Endothelial cell (in vitro differentiated cells): ENCODE results near the gene XPO4. TPM values are rescaled to one million over a fixed set of nuclear protein-coding genes. Genes with fewer than 3 reads are reported as not detected.
"Not testable (repeated sequence)": the region's sequence is repeated elsewhere in the genome, so short reads cannot be mapped to it uniquely, and the experiment has no call there.

Source experiments
- DNase-seq: peaks from one replicate; pipeline ENCODE4 v3.0.0; 2021; ENCODE audit warnings: low spot score
- H3K27ac Mint-ChIP-seq: one replicate; pipeline ENCODE4 v1.8.0; 2021; ENCODE audit warnings: mixed read lengths, inconsistent platforms; ENCODE audit not compliant: unreplicated experiment
- H3K27me3 Mint-ChIP-seq: one replicate; pipeline ENCODE4 v1.8.0; 2021; ENCODE audit warnings: mild to moderate bottlenecking, moderate library complexity, mixed read lengths, inconsistent platforms; ENCODE audit not compliant: unreplicated experiment
- H3K36me3 Mint-ChIP-seq: one replicate; pipeline ENCODE4 v1.8.0; 2021; ENCODE audit warnings: mild to moderate bottlenecking, low read depth, mixed read lengths, inconsistent platforms; ENCODE audit not compliant: unreplicated experiment
- H3K4me1 Mint-ChIP-seq: one replicate; pipeline ENCODE4 v1.8.0; 2021; ENCODE audit warnings: mild to moderate bottlenecking, mixed read lengths, inconsistent platforms; ENCODE audit not compliant: unreplicated experiment
- H3K4me3 Mint-ChIP-seq: one replicate; pipeline ENCODE4 v1.8.0; 2021; ENCODE audit warnings: mild to moderate bottlenecking, mixed read lengths, inconsistent platforms; ENCODE audit not compliant: unreplicated experiment
- H3K9me3 Mint-ChIP-seq: one replicate; pipeline ENCODE4 v1.8.0; 2021; ENCODE audit warnings: mixed read lengths, inconsistent platforms; ENCODE audit not compliant: unreplicated experiment
- total RNA-seq: library from RNA; stranded (reverse); fragmentation: NEBNext Ultra II Directional; extraction: Animal tissue kit (Norgen Biotek cat#: 25700); gene quantifications from one replicate; pipeline ENCODE4 v1.2.1, GENCODE V29; 2021; ENCODE audit not compliant: unreplicated experiment
- TF ChIP-seq, protein P1 (sequence below): fragments of 200-600 bp; sonication (generic); IDR thresholded peaks from one replicate; pipeline ENCODE4 v1.5.0; 2021; ENCODE audit warnings: antibody characterized with exemption; ENCODE audit not compliant: unreplicated experiment

The XPO4 gene
- total RNA-seq, 1 donor from 2014 or later = 18.0 TPM

DNA sequence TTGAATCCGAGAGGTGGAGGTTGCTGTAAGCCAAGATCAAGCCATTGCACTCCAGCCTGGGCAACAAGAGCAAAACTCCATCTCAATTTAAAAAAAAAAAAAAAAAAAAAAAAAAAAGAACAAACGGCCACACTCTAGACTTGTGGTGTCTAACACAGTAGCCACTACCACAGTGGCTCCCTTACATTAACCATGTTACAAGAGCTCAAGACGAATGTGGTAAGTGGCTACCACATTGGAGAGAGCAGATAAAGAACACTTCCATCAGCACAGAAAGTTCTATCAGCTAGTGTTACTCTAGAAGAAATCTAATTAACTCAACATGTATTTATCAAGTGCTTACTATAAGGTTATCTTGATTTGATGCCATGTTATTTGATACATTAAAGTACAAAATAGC is 11.5 kb downstream of the XPO4 start:
- no peaks in the 10 kb centered on the region for H3K36me3 Mint-ChIP-seq
- no peak overlapping the region for H3K4me3 Mint-ChIP-seq
- DNase-seq = no peak
- no peak overlapping the region for H3K27ac Mint-ChIP-seq
- TF ChIP-seq, protein P1, sequence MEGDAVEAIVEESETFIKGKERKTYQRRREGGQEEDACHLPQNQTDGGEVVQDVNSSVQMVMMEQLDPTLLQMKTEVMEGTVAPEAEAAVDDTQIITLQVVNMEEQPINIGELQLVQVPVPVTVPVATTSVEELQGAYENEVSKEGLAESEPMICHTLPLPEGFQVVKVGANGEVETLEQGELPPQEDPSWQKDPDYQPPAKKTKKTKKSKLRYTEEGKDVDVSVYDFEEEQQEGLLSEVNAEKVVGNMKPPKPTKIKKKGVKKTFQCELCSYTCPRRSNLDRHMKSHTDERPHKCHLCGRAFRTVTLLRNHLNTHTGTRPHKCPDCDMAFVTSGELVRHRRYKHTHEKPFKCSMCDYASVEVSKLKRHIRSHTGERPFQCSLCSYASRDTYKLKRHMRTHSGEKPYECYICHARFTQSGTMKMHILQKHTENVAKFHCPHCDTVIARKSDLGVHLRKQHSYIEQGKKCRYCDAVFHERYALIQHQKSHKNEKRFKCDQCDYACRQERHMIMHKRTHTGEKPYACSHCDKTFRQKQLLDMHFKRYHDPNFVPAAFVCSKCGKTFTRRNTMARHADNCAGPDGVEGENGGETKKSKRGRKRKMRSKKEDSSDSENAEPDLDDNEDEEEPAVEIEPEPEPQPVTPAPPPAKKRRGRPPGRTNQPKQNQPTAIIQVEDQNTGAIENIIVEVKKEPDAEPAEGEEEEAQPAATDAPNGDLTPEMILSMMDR = no peak
- H3K4me1 Mint-ChIP-seq = no peaks in the 10 kb centered on the region
- no peaks in the 10 kb centered on the region for H3K27me3 Mint-ChIP-seq
- no peaks in the 10 kb centered on the region for H3K9me3 Mint-ChIP-seq

DNA sequence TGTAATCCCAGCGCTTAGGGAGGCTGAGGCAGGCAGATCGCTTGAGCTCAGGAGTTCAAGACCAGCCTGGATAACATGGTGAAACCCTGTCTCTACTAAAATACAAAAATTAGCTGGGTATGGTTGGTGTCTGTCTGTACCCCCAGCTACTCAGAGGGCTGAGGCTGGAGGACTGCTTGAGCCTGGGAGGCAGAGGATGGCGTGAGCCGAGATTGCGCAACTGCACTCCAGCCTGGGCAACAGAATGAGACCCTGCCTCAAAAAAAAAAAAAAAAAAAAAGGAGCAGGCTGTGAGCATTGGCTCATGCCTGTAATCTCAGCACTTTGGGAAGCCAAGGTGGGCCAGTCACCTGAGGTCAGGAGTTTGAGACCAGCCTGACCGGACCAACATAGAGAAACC is 12.0 kb downstream of the XPO4 start:
- H3K27me3 Mint-ChIP-seq, H3K4me1 Mint-ChIP-seq, H3K36me3 Mint-ChIP-seq, H3K27ac Mint-ChIP-seq, H3K9me3 Mint-ChIP-seq, H3K4me3 Mint-ChIP-seq, DNase-seq: not testable (repeated sequence)

DNA sequence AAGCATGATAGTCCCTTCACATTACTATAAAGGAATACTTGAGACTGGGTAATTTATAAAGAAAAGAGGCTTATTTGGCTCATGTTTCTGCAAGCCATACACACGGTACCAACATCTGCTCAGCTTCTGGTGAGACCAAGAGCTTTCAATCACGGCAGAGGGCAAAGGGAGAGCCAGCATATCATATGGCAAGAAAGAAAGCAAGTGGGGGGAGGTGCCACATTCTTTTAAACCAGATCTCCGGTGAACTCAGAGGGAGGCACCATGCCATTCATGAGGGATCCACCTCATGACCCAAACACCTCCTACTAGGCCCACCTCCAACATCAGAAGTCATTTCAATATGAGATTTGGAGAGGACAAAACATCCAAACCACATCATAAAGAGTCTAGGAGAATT is 20.3 kb downstream of the XPO4 start:
- Mint-ChIP-seq H3K4me3 (no peak overlapping the region), H3K9me3 (no peaks in the 10 kb centered on the region), H3K4me1 (peaks cover 18% of the 10 kb centered on the region), H3K27me3 (peaks cover 2% of the 10 kb centered on the region), H3K36me3 (no peaks in the 10 kb centered on the region), H3K27ac (no peak overlapping the region)
- no peak for DNase-seq
- TF ChIP-seq, protein P1 = no peak

DNA sequence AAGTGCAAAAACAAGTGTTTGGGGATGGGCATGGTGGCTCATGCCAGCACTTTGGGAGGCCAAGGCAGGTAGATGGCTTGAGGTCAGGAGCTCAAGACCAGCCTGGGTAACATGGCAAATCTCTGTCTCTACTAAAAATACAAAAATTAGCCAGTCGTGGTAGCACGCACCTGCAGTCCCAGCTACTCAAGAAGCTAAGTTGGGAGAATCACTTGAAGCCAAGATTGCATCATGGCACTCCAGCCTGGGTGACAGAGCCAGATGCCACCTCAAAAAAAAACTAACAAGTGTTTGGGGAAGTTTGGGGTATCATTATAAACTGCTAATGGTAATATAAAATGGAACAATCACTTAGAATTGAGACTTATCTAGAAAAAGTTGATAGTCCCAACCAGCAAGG is 24.6 kb downstream of the XPO4 start:
- no peak overlapping the region for H3K27ac Mint-ChIP-seq
- peaks cover 17% of the 10 kb centered on the region for H3K4me1 Mint-ChIP-seq
- H3K4me3 Mint-ChIP-seq = no peak overlapping the region
- no peak for DNase-seq
- H3K9me3 Mint-ChIP-seq = no peaks in the 10 kb centered on the region
- H3K36me3 Mint-ChIP-seq = no peaks in the 10 kb centered on the region
- TF ChIP-seq, protein P1 = no peak
- peaks cover under 1% of the 10 kb centered on the region for H3K27me3 Mint-ChIP-seq

DNA sequence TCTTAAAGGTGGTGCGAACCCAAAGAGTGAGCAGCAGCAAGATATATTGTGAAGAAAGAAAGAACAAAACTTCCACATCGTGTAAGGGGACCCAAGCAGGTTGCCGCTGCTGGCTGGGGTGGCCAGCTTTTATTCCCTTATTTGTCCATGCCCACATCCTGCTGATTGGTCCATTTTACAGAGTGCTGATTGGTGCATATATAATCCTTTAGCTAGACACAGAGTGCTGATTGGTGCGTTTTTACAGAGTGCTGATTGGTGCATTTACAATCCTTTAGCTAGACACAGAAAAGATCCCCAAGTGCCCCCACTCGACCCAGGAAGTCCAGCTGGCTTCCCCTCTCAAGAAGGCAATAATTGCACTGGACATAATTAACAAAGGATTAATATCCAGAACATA is 25.7 kb downstream of the XPO4 start:
- not testable (repeated sequence) for H3K4me3 Mint-ChIP-seq, DNase-seq, H3K9me3 Mint-ChIP-seq, H3K36me3 Mint-ChIP-seq, H3K4me1 Mint-ChIP-seq, H3K27me3 Mint-ChIP-seq, H3K27ac Mint-ChIP-seq

DNA sequence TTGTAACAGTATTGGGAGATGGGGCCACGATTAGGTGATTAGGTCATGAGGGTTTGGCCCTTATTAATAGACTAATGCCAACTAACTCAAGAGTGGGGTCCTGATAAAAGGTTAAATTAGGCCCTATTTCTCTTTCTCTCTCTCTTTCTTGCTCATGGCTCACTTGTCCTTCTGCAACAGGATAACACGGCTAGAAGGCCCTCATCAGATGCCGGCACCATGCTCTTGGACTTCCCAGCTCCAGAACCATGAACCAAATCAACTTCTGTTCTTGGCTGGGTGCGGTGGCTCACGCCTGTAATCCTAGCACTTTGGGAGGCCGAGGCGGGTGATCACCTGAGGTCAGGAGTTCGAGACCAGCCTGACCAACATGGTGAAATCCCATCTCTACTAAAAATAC is 28.1 kb downstream of the XPO4 start:
- not testable (repeated sequence) for H3K4me3 Mint-ChIP-seq, H3K9me3 Mint-ChIP-seq

DNA sequence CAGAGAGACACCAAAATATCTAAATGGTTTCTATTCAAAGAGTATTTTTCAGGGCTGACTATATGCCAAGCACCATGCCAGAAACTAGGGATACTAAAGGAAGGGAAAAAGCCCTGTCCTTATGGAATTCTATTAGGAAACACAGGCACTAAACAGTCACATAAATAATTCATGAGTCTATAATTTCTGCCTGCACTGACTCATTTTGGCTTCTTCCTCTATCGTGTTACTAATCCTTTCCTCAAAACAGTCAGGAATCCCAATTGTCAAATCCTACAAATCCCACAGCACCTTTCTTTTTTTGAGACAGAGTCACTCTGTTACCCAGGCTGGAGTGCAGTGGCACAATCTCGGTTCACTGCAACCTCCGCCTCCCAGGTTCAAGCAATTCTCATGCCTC is 29.2 kb downstream of the XPO4 start:
- Mint-ChIP-seq H3K27me3 (no peaks in the 10 kb centered on the region), H3K36me3 (no peaks in the 10 kb centered on the region), H3K27ac (no peak overlapping the region), H3K4me3 (no peak overlapping the region), H3K4me1 (peaks cover 2% of the 10 kb centered on the region), H3K9me3 (no peaks in the 10 kb centered on the region)
- DNase-seq = no peak
- TF ChIP-seq, protein P1 = no peak

More for the DNA sequence above, 28.1 kb downstream of the XPO4 start:
- H3K27me3 Mint-ChIP-seq, H3K36me3 Mint-ChIP-seq, DNase-seq, H3K4me1 Mint-ChIP-seq, H3K27ac Mint-ChIP-seq: not testable (repeated sequence)
